Prostate gland (tissue), 2 donors: ENCODE measurements around the gene NCOA5.

ENCODE experiments used
- CTCF ChIP-seq, 4 experiments: fragments of 200-600 bp in 2 of 4; fragments of 450-650 bp in 2 of 4; sonication (generic) in 2 of 4; IDR thresholded peaks; 1 replicate in 3 of 4; 2 replicates in 1 of 4; pipeline ENCODE4 v1.5.1; 2016 to 2019; ENCODE audit warnings: antibody characterized with exemption in 4 of 4, mild to moderate bottlenecking in 2 of 4, moderate library complexity in 2 of 4
- POLR2A ChIP-seq: fragments of 450-650 bp; IDR thresholded peaks from one replicate; pipeline ENCODE4 v1.6.1; 2016; ENCODE audit warnings: antibody characterized with exemption, mild to moderate bottlenecking
- POLR2AphosphoS5 ChIP-seq: sonication (generic); formaldehyde crosslinking; IDR thresholded peaks from one replicate; pipeline ENCODE4 v1.6.1; 2017; ENCODE audit warnings: antibody characterized with exemption

GRCh38 chr20:46018611-46019010 lies 71.2 kb downstream of the NCOA5 start:
- TF ChIP-seq POLR2AphosphoS5: no peak
- no peak for TF ChIP-seq CTCF (IDR thresholded peaks at IDR 0.05)
- no peak for TF ChIP-seq POLR2A
